Measurements from ENCODE around the gene PRSS57. TPM values are rescaled to one million over a fixed set of nuclear protein-coding genes. Genes with fewer than 3 reads are reported as not detected.

Gene PRSS57
- total RNA-seq, 1 experiment from 2014 or later: not detected

GRCh38 chr19:715347-715746 is 20.1 kb upstream of the PRSS57 start:
- H3K9me3 Mint-ChIP-seq (ENCODE audit: unreplicated experiment): peaks cover 9% of the 10 kb centered on the region
- no peak overlapping the region for H3K4me3 Mint-ChIP-seq (ENCODE audit: unreplicated experiment)
- H3K27ac Mint-ChIP-seq (ENCODE audit: low read depth, unreplicated experiment): no peak overlapping the region
- no peak for TF ChIP-seq CTCF (IDR thresholded peaks at IDR 0.05; ENCODE audit: unreplicated experiment)
- intact Hi-C loops (cut with micrococcal nuclease): no loop called here
- ChIA-PET CTCF (no interaction called here), POLR2A (no interaction called here)
- no TSS peak for BruUV-seq (replicated peaks)
- H3K36me3 Mint-ChIP-seq (ENCODE audit: insufficient read depth, unreplicated experiment): no peaks in the 10 kb centered on the region
- no peaks in the 10 kb centered on the region for H3K27me3 Mint-ChIP-seq (ENCODE audit: insufficient read depth, unreplicated experiment)
- no peaks in the 10 kb centered on the region for H3K4me1 Mint-ChIP-seq (ENCODE audit: insufficient read depth, unreplicated experiment)
- DNase-seq (ENCODE audit: unreplicated experiment): no peak

GRCh38 chr19:711254-711653 is 16.0 kb upstream of the PRSS57 start:
- TF ChIP-seq CTCF (IDR thresholded peaks at IDR 0.05; ENCODE audit: unreplicated experiment): no peak
- Mint-ChIP-seq H3K36me3 (ENCODE audit: insufficient read depth, unreplicated experiment) (no peaks in the 10 kb centered on the region), H3K4me1 (ENCODE audit: insufficient read depth, unreplicated experiment) (no peaks in the 10 kb centered on the region), H3K27me3 (ENCODE audit: insufficient read depth, unreplicated experiment) (no peaks in the 10 kb centered on the region), H3K27ac (ENCODE audit: low read depth, unreplicated experiment) (no peak overlapping the region), H3K4me3 (ENCODE audit: unreplicated experiment) (no peak overlapping the region), H3K9me3 (ENCODE audit: unreplicated experiment) (peaks cover 9% of the 10 kb centered on the region)
- CTCF ChIA-PET: interaction anchor here (0.6 kb wide), 1 partner anchor 429 kb away, joined by 3 read pairs; no protein-coding TSS in a partner anchor
- intact Hi-C loops (cut with micrococcal nuclease): no loop called here
- BruUV-seq (replicated peaks): no TSS peak
- no peak for DNase-seq (ENCODE audit: unreplicated experiment)
- POLR2A ChIA-PET: interaction anchor here (0.6 kb wide), 1 partner anchor 316 kb away, joined by 4 read pairs; no protein-coding TSS in a partner anchor

- no peak for DNase-seq (ENCODE audit: unreplicated experiment)
- BruUV-seq (replicated peaks): no TSS peak
- POLR2A ChIA-PET: interaction anchor here (0.6 to 1.2 kb wide), 2 partner anchors 48 to 317 kb away, joined by 3 to 4 read pairs; partner anchors contain the start of gene RNF126
- Mint-ChIP-seq H3K4me1 (ENCODE audit: insufficient read depth, unreplicated experiment) (no peaks in the 10 kb centered on the region), H3K36me3 (ENCODE audit: insufficient read depth, unreplicated experiment) (no peaks in the 10 kb centered on the region), H3K9me3 (ENCODE audit: unreplicated experiment) (peaks cover 7% of the 10 kb centered on the region), H3K27ac (ENCODE audit: low read depth, unreplicated experiment) (no peak overlapping the region), H3K4me3 (ENCODE audit: unreplicated experiment) (no peak overlapping the region), H3K27me3 (ENCODE audit: insufficient read depth, unreplicated experiment) (no peaks in the 10 kb centered on the region)
- no peak for TF ChIP-seq CTCF (IDR thresholded peaks at IDR 0.05; ENCODE audit: unreplicated experiment)
- intact Hi-C loops (cut with micrococcal nuclease): no loop called here
- CTCF ChIA-PET: interaction anchor here (0.6 kb wide), 1 partner anchor 430 kb away, joined by 3 read pairs; no protein-coding TSS in a partner anchor
Measured at GRCh38 chr19:710767-711166, 15.5 kb upstream of the PRSS57 start.

GRCh38 chr19:709965-710571 is 14.8 kb upstream of the PRSS57 start:
- Mint-ChIP-seq H3K9me3 (ENCODE audit: unreplicated experiment) (peaks cover under 1% of the 10 kb centered on the region), H3K4me3 (ENCODE audit: unreplicated experiment) (no peak overlapping the region), H3K27me3 (ENCODE audit: insufficient read depth, unreplicated experiment) (no peaks in the 10 kb centered on the region), H3K36me3 (ENCODE audit: insufficient read depth, unreplicated experiment) (no peaks in the 10 kb centered on the region), H3K27ac (ENCODE audit: low read depth, unreplicated experiment) (no peak overlapping the region), H3K4me1 (ENCODE audit: insufficient read depth, unreplicated experiment) (no peaks in the 10 kb centered on the region)
- no peak for DNase-seq (ENCODE audit: unreplicated experiment)
- BruUV-seq (replicated peaks): no TSS peak
- no peak for TF ChIP-seq CTCF (IDR thresholded peaks at IDR 0.05; ENCODE audit: unreplicated experiment)
- intact Hi-C loops (cut with micrococcal nuclease): no loop called here
- ChIA-PET POLR2A (interaction anchor here (1.2 kb wide), 1 partner anchor 47 kb away, joined by 3 read pairs; the partner anchor contains the start of gene RNF126), CTCF (no interaction called here)

Data from MCF 10A (cell line).